GM21360 (cell line): ENCODE measurements around the gene XPO6.

ENCODE experiments used
- ATAC-seq: cut with Tn5 transposase; IDR thresholded peaks from one replicate; pipeline ENCODE4 v1.9.1; 2021; ENCODE audit warnings: mild to moderate bottlenecking, moderate library complexity; ENCODE audit not compliant: unreplicated experiment

The XPO6 gene

GRCh38 chr16:28067604-28068379, 144.0 kb downstream of the XPO6 start:
- no peak for ATAC-seq

GRCh38 chr16:28064706-28065249, 147.0 kb downstream of the XPO6 start:
- no peak for ATAC-seq

GRCh38 chr16:28064150-28064549, 147.6 kb downstream of the XPO6 start:
- ATAC-seq = no peak

DNA sequence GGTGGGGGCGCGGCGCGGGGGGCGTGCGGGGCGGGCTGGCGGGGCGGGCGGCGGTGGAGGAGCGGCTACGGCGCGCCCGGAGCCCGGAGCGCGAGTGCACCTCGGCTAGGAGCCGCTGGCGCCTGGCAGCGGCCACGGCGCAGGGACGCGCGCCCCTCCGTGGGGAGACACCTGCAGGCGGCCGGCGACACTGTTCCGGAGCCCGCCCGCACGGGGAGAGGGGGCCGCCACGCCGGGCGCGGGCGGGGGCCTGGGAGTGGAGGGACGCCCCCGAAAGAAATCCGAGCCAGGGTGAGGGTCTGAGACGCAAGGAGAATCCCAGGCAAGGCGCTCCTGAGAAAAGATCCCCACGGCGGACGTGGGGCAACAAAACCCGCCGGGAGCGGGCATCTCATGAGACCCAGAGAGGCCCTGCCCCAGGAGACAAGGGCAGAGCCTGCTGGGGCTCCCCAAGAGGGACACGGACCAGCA, 148.1 kb downstream of the XPO6 start, which contains the start of gene GSG1L:
GSG1L (minus strand) TSS at position 124 of the 471 bp plus-strand sequence. CDS start 290 bp downstream, outside the sequence.
- no peak for ATAC-seq

- no peak for ATAC-seq
These were observed 148.8 kb downstream of the XPO6 start for GRCh38 chr16:28062847-28063521.

GRCh38 chr16:28062261-28062846, 149.4 kb downstream of the XPO6 start:
- no peak for ATAC-seq

DNA sequence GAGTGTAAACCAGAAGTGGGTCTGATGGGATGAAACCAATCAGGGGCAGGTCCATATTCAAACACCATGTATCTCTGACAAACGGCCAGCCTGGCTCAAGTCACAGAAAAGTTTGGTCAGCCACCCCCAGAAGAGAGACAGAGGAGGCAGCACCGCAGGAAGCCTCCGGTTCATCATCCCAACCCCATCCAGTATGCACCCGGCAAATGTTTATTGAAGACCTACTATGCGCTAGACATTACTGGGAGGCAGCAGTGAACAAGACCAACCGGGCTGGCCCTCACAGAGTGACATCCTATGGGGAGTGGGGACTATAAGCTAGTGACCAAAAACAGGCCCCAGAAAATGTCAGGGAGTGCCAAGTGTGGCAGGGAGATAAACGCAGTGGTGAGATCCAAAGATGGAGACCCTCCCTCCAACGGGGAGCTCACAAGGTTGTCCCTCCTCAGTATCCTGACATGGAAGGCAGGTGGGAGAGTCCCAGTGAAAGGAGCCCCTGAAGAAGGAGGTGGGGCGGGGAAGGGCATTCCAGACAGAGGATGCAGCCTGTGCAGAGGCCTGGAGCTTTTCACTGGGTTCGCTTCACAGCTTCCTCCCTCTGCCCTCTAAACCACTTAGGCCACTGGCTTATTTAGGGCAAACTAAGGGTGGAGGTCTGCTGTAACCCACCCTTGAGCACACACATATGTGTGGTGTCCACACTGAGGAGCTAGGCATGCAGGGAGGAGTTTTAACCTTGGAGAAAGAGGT, 150.2 kb downstream of the XPO6 start:
- no peak for ATAC-seq

GRCh38 chr16:28059841-28060575, 151.8 kb downstream of the XPO6 start:
- ATAC-seq = no peak

- ATAC-seq = no peak
These were observed 152.8 kb downstream of the XPO6 start for GRCh38 chr16:28058839-28059589.

DNA sequence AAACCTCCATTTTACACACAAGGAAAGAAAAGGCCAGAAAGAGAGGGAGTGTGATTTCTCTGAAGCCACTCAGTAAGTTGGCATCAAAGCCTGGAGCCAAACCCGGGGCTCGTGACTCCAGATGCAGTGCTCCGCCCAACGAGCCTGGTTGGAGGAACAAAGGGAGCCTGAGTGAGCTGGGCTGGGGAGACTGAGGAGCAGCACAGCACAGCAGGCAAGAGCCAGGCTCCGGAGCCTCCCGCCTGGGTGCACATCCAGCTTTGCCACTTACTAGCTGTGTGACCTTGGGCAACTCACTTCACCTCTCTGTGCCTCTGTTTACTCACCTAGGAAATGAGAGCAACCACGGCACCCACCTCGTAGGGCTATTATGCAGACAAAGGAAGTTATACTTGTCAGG, 153.8 kb downstream of the XPO6 start:
- no peak for ATAC-seq

DNA sequence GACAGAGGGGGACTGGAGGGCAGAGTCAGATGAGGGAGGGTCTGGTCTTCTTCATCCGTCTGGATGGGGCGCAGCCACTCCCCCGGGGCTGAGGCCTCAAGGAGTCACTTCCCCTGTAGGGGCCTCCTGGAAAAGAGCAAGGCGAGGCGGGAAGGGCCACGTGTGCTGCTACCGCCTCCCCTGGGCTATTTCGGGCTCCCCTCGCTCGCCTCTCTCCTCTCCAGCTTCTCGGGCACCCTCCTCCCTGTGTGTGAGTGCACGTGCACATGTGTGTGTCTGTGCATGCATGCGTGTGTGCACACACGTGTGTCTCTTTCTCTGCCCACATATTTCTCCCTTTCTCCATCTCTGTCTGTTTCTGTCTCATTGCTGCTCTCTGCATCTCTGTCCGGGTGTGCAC, 158.3 kb downstream of the XPO6 start:
- ATAC-seq = no peak

- ATAC-seq = no peak
These were observed 159.3 kb downstream of the XPO6 start for GRCh38 chr16:28052274-28053128.

DNA sequence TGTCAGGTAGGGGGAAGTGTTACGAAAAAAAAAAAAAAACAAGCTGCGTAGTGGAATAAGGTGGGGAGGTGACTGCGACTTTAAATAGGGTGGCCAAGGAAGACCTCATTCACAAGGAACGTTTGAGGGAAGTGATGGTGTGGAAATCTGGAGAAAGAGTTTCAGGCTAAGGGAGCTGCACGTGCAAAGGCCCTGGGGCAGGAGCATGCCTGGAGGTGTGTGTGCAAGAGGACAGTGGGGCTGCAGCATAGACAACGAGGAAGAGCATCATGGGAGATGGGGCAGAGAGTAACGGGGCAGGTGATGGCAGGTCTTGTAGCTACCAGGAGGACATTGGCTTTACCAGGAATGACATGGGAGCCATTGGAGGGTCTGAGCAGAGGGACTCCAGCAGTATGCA, 160.3 kb downstream of the XPO6 start:
- no peak for ATAC-seq
